Measurements from ENCODE around the gene EHD4. TPM values are rescaled to one million over a fixed set of nuclear protein-coding genes. Genes with fewer than 3 reads are reported as not detected.

The EHD4 gene
- total RNA-seq, 1 donor from 2014 or later: 21.1 TPM

DNA sequence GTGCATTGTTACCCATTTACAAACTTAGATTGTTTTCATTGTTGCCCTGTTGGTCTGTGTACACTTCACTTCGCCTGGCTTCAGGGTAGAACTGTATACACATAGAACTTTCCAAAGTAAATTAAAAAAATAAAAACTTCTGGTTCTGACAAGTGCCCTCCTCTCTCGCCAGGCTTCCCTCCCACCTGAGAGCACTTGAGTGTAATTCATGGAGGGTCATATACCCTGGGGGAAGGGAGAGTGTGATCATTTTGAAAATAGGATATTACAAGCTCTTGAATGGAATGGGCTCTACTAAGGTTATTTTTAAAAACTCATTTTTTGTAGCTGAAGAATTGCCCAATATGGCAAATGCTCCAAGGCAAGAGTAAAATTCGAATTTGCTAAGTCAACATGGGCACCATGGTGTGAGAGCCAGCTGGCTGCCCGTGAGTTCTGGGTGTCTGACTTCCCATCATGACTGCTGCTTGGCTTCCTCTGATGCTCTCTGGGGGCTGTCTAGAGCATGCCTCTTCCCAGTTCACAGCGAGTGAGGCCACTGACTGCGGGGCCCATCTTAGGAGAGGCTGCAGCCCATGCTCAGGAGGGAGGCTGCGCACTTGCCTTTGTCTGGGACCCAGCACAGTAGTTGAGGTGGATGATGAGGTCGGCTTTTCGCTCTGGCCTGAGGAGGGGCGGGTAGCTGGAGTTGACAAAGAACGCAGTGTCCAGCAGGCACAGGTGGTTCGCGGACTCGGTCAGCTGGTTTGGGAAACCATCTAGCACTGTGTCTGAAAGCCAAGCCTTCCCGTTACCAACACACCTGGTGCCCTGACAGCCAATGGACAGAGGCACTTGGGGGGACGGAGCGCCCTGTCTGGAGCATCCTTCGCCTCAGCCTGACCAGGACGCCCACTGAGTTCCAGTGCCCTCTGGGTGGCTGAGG lies 13.1 kb upstream of the EHD4 start:
- Histone ChIP-seq H3K27me3 (ENCODE audit: control insufficient read depth, insufficient read depth, low read length) (no peaks in the 10 kb centered on the region), H3K36me3 (ENCODE audit: control insufficient read depth, insufficient read depth, low read length) (no peaks in the 10 kb centered on the region), H3K4me3 (ENCODE audit: low read depth, low read length) (no peak overlapping the region)
- DNase-seq (ENCODE audit: low read depth): no peak
- no peak for FAIRE-seq
- TF ChIP-seq, protein P1, sequence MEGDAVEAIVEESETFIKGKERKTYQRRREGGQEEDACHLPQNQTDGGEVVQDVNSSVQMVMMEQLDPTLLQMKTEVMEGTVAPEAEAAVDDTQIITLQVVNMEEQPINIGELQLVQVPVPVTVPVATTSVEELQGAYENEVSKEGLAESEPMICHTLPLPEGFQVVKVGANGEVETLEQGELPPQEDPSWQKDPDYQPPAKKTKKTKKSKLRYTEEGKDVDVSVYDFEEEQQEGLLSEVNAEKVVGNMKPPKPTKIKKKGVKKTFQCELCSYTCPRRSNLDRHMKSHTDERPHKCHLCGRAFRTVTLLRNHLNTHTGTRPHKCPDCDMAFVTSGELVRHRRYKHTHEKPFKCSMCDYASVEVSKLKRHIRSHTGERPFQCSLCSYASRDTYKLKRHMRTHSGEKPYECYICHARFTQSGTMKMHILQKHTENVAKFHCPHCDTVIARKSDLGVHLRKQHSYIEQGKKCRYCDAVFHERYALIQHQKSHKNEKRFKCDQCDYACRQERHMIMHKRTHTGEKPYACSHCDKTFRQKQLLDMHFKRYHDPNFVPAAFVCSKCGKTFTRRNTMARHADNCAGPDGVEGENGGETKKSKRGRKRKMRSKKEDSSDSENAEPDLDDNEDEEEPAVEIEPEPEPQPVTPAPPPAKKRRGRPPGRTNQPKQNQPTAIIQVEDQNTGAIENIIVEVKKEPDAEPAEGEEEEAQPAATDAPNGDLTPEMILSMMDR (IDR thresholded peaks at IDR 0.05; ENCODE audit: insufficient read depth, low read length, severe bottlenecking): no peak

DNA sequence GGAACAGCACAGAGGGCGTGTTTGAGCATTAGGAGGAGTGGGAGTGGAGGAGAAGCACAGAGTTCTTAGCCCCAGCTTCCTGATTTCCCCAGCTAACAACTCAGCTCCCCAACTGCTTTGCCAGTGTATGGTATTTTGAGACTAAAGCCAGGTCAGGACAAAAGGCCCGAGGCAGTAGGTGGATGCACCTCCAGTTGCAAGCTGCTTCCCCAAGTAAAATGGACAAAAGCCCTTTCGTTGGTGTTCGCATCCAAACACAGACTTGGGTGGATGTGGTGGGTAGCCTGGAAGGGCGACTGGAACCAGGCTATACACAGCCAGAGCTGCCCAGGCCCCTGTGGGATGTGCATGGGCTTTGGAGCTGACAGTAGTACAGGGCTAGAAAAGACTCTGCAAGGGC lies 12.3 kb upstream of the EHD4 start:
- DNase-seq (ENCODE audit: low read depth) (no peak), FAIRE-seq (no peak)
- H3K36me3 ChIP-seq (ENCODE audit: control insufficient read depth, insufficient read depth, low read length): no peaks in the 10 kb centered on the region
- TF ChIP-seq, protein P1 (IDR thresholded peaks at IDR 0.05; ENCODE audit: insufficient read depth, low read length, severe bottlenecking): no peak
- no peak overlapping the region for H3K4me3 ChIP-seq (ENCODE audit: low read depth, low read length)
- H3K27me3 ChIP-seq (ENCODE audit: control insufficient read depth, insufficient read depth, low read length): no peaks in the 10 kb centered on the region

DNA sequence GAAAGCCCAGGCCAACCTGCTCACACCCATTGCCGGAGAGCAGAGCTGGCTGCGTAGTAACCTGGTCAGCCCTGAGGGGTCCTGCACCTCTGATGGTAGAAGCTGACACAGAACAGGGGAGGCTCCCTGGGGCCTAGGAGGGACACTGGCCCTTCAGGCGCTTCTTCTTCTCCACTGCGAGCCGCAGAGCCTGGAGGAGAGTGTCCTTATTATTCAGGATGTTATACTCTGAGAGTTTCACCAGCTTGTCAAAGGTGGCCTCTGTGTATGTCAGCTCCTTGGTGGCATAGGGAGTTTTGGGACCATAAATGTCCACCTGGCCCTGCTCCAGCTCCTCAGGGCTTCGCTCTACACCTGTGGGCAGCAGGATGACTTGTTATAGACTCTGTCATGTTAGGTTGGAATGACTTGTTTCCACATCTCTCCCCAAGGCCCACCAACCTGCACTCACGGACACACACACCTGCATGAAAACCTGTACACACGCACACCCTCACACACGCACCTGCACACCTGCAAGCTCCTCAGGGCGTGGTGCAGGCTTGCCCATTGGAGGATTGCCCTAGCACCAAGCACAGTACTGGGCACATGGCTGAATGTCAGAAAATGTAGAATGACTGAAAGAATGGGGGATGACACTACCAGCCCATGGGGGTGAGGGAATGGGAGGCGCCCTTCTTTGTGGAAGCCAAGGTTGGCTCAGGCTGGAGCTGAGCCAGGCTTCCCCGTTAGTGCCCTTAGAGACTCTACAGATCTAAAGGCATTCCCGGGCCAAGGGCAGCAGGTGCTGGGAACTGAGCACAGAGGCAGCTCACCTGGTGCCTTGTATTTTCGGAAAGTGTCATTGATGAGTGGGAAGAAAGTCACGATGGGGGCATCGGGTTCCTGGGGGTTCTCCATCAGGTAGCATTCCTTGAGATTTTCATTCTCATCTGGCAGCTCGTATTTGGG lies 11.5 kb upstream of the EHD4 start:
- no peaks in the 10 kb centered on the region for H3K36me3 ChIP-seq (ENCODE audit: control insufficient read depth, insufficient read depth, low read length)
- TF ChIP-seq, protein P1 (IDR thresholded peaks at IDR 0.05; ENCODE audit: insufficient read depth, low read length, severe bottlenecking): no peak
- DNase-seq (ENCODE audit: low read depth) (no peak), FAIRE-seq (peak; percentile 52)
- no peaks in the 10 kb centered on the region for H3K27me3 ChIP-seq (ENCODE audit: control insufficient read depth, insufficient read depth, low read length)
- no peak overlapping the region for H3K4me3 ChIP-seq (ENCODE audit: low read depth, low read length)

DNA sequence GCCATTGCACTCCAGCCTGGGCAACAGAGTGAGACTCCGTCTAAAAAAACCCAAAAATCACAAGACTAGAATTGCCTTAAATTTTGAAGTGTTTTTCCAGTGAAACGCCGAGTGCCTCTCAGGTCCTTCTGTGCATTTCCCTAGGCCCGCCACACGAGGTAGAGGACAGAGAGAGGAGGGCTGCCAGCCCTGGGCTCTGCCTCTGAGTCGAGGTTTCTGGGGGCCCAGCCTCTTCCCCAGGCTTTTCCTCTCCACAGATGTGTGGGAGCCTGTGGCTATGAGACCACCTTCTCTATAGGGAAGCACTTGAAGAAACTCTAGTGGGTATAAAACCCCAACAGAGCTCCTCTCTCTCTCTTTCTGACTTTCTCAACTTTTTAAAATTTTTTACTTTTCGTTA lies 10.9 kb upstream of the EHD4 start:
- H3K36me3 ChIP-seq (ENCODE audit: control insufficient read depth, insufficient read depth, low read length): no peaks in the 10 kb centered on the region
- H3K4me3 ChIP-seq (ENCODE audit: low read depth, low read length): no peak overlapping the region
- H3K27me3 ChIP-seq (ENCODE audit: control insufficient read depth, insufficient read depth, low read length): no peaks in the 10 kb centered on the region
- TF ChIP-seq, protein P1 (IDR thresholded peaks at IDR 0.05; ENCODE audit: insufficient read depth, low read length, severe bottlenecking): no peak
- DNase-seq (ENCODE audit: low read depth) (no peak), FAIRE-seq (no peak)

DNA sequence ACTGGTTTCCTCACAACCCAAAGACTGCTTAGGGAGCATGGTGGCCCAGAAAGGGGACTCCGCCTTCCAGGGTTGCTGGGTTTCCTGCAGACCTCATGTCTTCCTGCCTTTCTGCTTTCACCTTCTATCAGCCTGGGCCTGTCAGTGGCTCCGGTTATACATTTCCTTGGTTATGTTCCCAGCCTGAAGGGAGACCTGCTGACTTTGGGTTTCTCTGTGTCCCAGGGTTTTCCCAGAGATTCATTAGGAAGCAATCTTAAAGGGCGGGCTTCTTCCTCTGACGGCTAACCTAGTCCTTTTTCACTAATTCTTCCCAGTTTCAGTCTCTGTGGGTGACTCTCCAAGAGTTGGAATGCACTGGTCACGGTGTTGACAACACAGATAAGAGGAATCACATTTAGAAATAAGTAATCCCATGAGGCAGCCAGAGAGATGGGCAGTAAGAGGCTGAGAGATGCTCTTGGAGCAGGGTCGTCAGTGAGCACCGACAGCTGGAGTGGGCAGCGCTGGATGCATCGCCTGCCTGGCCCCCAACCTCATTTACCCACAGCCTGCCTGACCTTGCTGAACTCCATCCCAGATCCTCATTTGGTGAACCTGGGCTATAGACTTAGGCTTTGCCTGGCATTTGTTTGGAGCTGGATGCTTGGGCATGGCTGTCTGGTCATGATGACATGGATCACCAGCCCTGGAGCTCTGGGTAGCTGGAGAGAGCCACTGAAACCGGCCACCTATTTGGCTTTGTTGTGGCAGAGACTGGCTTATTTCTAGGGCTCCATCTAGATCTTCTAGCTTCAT lies 10.0 kb upstream of the EHD4 start:
- Histone ChIP-seq H3K27me3 (ENCODE audit: control insufficient read depth, insufficient read depth, low read length) (no peaks in the 10 kb centered on the region), H3K4me3 (ENCODE audit: low read depth, low read length) (no peak overlapping the region), H3K36me3 (ENCODE audit: control insufficient read depth, insufficient read depth, low read length) (no peaks in the 10 kb centered on the region)
- TF ChIP-seq, protein P1 (IDR thresholded peaks at IDR 0.05; ENCODE audit: insufficient read depth, low read length, severe bottlenecking): no peak
- DNase-seq (ENCODE audit: low read depth): no peak
- FAIRE-seq: peak; percentile 62
